ENCODE measurements around the gene MTIF2. TPM values are rescaled to one million over a fixed set of nuclear protein-coding genes. Genes with fewer than 3 reads are reported as not detected.
A peak's percentile ranks its signal among the peaks of the same experiment; 100 is the strongest.
"Not testable (repeated sequence)": the region's sequence is repeated elsewhere in the genome, so short reads cannot be mapped to it uniquely, and the experiment has no call there.

The MTIF2 gene
- total RNA-seq, 2 donors from 2014 or later: 25.8 to 28.4 TPM

GRCh38 chr2:55274346-55274745 is 5.3 kb upstream of the MTIF2 start:
- not testable (repeated sequence) for H3K36me3 Mint-ChIP-seq (ENCODE audit: low read depth); H3K27ac Mint-ChIP-seq; H3K9me3 Mint-ChIP-seq; H3K4me3 Mint-ChIP-seq; H3K27me3 Mint-ChIP-seq; ATAC-seq (replicated peaks); H3K4me1 Mint-ChIP-seq

- H3K27me3 Mint-ChIP-seq: no peaks in the 10 kb centered on the region
- peak overlapping the region; percentile 92 for H3K4me3 Mint-ChIP-seq
- H3K27ac Mint-ChIP-seq: peak overlapping the region; percentile 98
- peaks cover 38% of the 10 kb centered on the region for H3K36me3 Mint-ChIP-seq (ENCODE audit: low read depth)
- peak; percentile 12 for ATAC-seq (replicated peaks)
- H3K9me3 Mint-ChIP-seq: no peaks in the 10 kb centered on the region
- no peaks in the 10 kb centered on the region for H3K4me1 Mint-ChIP-seq
Measured at GRCh38 chr2:55269645-55269990, 587 bp upstream of the MTIF2 start.

GRCh38 chr2:55268288-55268906 is 634 bp downstream of the MTIF2 start:
- Mint-ChIP-seq H3K4me3 (peak overlapping the region; percentile 92), H3K27me3 (no peaks in the 10 kb centered on the region), H3K4me1 (no peaks in the 10 kb centered on the region), H3K27ac (peak overlapping the region; percentile 98), H3K36me3 (ENCODE audit: low read depth) (peaks cover 51% of the 10 kb centered on the region), H3K9me3 (no peaks in the 10 kb centered on the region)
- ATAC-seq (replicated peaks): no peak

- H3K36me3 Mint-ChIP-seq (ENCODE audit: low read depth): peaks cover 88% of the 10 kb centered on the region
- ATAC-seq (replicated peaks); H3K27me3 Mint-ChIP-seq; H3K27ac Mint-ChIP-seq; H3K4me3 Mint-ChIP-seq; H3K9me3 Mint-ChIP-seq; H3K4me1 Mint-ChIP-seq: not testable (repeated sequence)
Measured at GRCh38 chr2:55259586-55259985, 9.4 kb downstream of the MTIF2 start.

GRCh38 chr2:55252832-55253231 is 16.2 kb downstream of the MTIF2 start:
- Mint-ChIP-seq H3K9me3 (no peaks in the 10 kb centered on the region), H3K27ac (no peak overlapping the region), H3K36me3 (ENCODE audit: low read depth) (peaks cover 77% of the 10 kb centered on the region), H3K4me1 (no peaks in the 10 kb centered on the region), H3K4me3 (no peak overlapping the region), H3K27me3 (no peaks in the 10 kb centered on the region)
- no peak for ATAC-seq (replicated peaks)

- no peak overlapping the region for H3K4me3 Mint-ChIP-seq
- no peaks in the 10 kb centered on the region for H3K9me3 Mint-ChIP-seq
- ATAC-seq (replicated peaks): no peak
- no peaks in the 10 kb centered on the region for H3K27me3 Mint-ChIP-seq
- no peak overlapping the region for H3K27ac Mint-ChIP-seq
- H3K36me3 Mint-ChIP-seq (ENCODE audit: low read depth): peaks cover 90% of the 10 kb centered on the region
- no peaks in the 10 kb centered on the region for H3K4me1 Mint-ChIP-seq
Measured at GRCh38 chr2:55247025-55247424, 22.0 kb downstream of the MTIF2 start.

- no peak overlapping the region for H3K27ac Mint-ChIP-seq
- no peak overlapping the region for H3K4me3 Mint-ChIP-seq
- H3K36me3 Mint-ChIP-seq (ENCODE audit: low read depth): peaks cover 86% of the 10 kb centered on the region
- H3K9me3 Mint-ChIP-seq: no peaks in the 10 kb centered on the region
- ATAC-seq (replicated peaks): no peak
- H3K27me3 Mint-ChIP-seq: no peaks in the 10 kb centered on the region
- no peaks in the 10 kb centered on the region for H3K4me1 Mint-ChIP-seq
Measured at GRCh38 chr2:55245411-55245810, 23.6 kb downstream of the MTIF2 start.

GRCh38 chr2:55242617-55243016 is 26.4 kb downstream of the MTIF2 start:
- H3K27me3 Mint-ChIP-seq: no peaks in the 10 kb centered on the region
- no peak overlapping the region for H3K4me3 Mint-ChIP-seq
- ATAC-seq (replicated peaks): no peak
- H3K27ac Mint-ChIP-seq: peak overlapping the region; percentile 10
- peaks cover 87% of the 10 kb centered on the region for H3K36me3 Mint-ChIP-seq (ENCODE audit: low read depth)
- no peaks in the 10 kb centered on the region for H3K9me3 Mint-ChIP-seq
- no peaks in the 10 kb centered on the region for H3K4me1 Mint-ChIP-seq

GRCh38 chr2:55241582-55241981 is 27.4 kb downstream of the MTIF2 start:
- not testable (repeated sequence) for H3K9me3 Mint-ChIP-seq
- H3K36me3 Mint-ChIP-seq (ENCODE audit: low read depth): peaks cover 88% of the 10 kb centered on the region

GRCh38 chr2:55239656-55240222 is 29.3 kb downstream of the MTIF2 start:
- H3K4me3 Mint-ChIP-seq: no peak overlapping the region
- no peaks in the 10 kb centered on the region for H3K9me3 Mint-ChIP-seq
- ATAC-seq (replicated peaks): no peak
- H3K27ac Mint-ChIP-seq: no peak overlapping the region
- no peaks in the 10 kb centered on the region for H3K4me1 Mint-ChIP-seq
- no peaks in the 10 kb centered on the region for H3K27me3 Mint-ChIP-seq
- peaks cover 88% of the 10 kb centered on the region for H3K36me3 Mint-ChIP-seq (ENCODE audit: low read depth)

More at GRCh38 chr2:55241582-55241981, 27.4 kb downstream of the MTIF2 start:
- not testable (repeated sequence) for H3K27ac Mint-ChIP-seq; H3K27me3 Mint-ChIP-seq; H3K4me1 Mint-ChIP-seq; ATAC-seq (replicated peaks); H3K4me3 Mint-ChIP-seq

- Mint-ChIP-seq H3K27me3 (no peaks in the 10 kb centered on the region), H3K36me3 (ENCODE audit: low read depth) (peaks cover 90% of the 10 kb centered on the region), H3K4me3 (no peak overlapping the region), H3K27ac (no peak overlapping the region), H3K4me1 (peaks cover 16% of the 10 kb centered on the region), H3K9me3 (no peaks in the 10 kb centered on the region)
- no peak for ATAC-seq (replicated peaks)
Measured at GRCh38 chr2:55236992-55237543, 32.0 kb downstream of the MTIF2 start.

GRCh38 chr2:55235724-55236538 is 33.1 kb downstream of the MTIF2 start:
- H3K9me3 Mint-ChIP-seq: no peaks in the 10 kb centered on the region

GRCh38 chr2:55233658-55233940 is 35.4 kb downstream of the MTIF2 start:
- Mint-ChIP-seq H3K4me3 (peak overlapping the region; percentile 96), H3K36me3 (ENCODE audit: low read depth) (peaks cover 68% of the 10 kb centered on the region), H3K9me3 (no peaks in the 10 kb centered on the region), H3K27me3 (no peaks in the 10 kb centered on the region), H3K27ac (peak overlapping the region; percentile 96), H3K4me1 (peaks cover 35% of the 10 kb centered on the region)
- ATAC-seq (replicated peaks): no peak

More at GRCh38 chr2:55235724-55236538, 33.1 kb downstream of the MTIF2 start:
- peaks cover 84% of the 10 kb centered on the region for H3K36me3 Mint-ChIP-seq (ENCODE audit: low read depth)
- H3K27ac Mint-ChIP-seq: peak overlapping the region; percentile 61
- peak overlapping the region; percentile 96 for H3K4me3 Mint-ChIP-seq
- peaks cover 20% of the 10 kb centered on the region for H3K4me1 Mint-ChIP-seq
- H3K27me3 Mint-ChIP-seq: no peaks in the 10 kb centered on the region
- no peak for ATAC-seq (replicated peaks)

GRCh38 chr2:55232863-55233657 is 36.0 kb downstream of the MTIF2 start:
- Mint-ChIP-seq H3K4me1 (peaks cover 39% of the 10 kb centered on the region), H3K27ac (peak overlapping the region; percentile 96)

More at GRCh38 chr2:55232863-55233657, 36.0 kb downstream of the MTIF2 start:
- ATAC-seq (replicated peaks): peak; percentile 37
- Mint-ChIP-seq H3K27me3 (no peaks in the 10 kb centered on the region), H3K4me3 (peak overlapping the region; percentile 96), H3K9me3 (no peaks in the 10 kb centered on the region), H3K36me3 (ENCODE audit: low read depth) (peaks cover 63% of the 10 kb centered on the region)
